Lower leg skin (tissue), 3 donors: ENCODE data around the gene ARL8B.

Experiments used
- CTCF ChIP-seq, 3 donors: fragments of 450-650 bp; IDR thresholded peaks; one replicate each; pipeline ENCODE4 v1.5.1; 2016; ENCODE audit warnings: antibody characterized with exemption in 3 of 3, mild to moderate bottlenecking in 3 of 3, moderate library complexity in 2 of 3
- POLR2A ChIP-seq, 2 donors: fragments of 450-650 bp; IDR thresholded peaks; one replicate each; pipeline ENCODE4 v1.6.1; 2016 to 2017; ENCODE audit warnings: antibody characterized with exemption in 2 of 2, mild to moderate bottlenecking in 1 of 2, moderate library complexity in 1 of 2

GRCh38 chr3:5186858-5187155, 64.7 kb downstream of the ARL8B start:
- TF ChIP-seq CTCF (IDR thresholded peaks at IDR 0.05) (no peak), POLR2A (IDR thresholded peaks at IDR 0.05) (no peak)
